ENCODE measurements around the gene IGF2BP2.

DNA sequence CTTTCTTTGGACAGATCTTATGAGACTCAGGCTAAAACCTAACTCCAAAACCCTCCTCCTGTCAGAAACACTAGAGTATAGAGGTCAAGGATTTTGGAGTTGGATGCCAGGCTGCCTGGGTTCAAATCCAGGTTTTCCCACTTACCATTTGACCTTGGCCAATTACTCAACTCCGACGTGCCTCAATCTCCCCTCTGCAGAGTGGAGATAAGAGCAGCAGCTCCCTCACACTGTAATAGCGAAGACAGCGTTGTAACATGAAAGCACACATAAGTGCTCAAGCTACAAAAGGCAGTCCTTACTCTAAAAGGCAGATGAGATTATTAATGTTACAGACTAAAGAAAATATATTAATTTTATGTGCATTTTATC is 90.1 kb downstream of the IGF2BP2 start:
- TF ChIP-seq, protein P1, sequence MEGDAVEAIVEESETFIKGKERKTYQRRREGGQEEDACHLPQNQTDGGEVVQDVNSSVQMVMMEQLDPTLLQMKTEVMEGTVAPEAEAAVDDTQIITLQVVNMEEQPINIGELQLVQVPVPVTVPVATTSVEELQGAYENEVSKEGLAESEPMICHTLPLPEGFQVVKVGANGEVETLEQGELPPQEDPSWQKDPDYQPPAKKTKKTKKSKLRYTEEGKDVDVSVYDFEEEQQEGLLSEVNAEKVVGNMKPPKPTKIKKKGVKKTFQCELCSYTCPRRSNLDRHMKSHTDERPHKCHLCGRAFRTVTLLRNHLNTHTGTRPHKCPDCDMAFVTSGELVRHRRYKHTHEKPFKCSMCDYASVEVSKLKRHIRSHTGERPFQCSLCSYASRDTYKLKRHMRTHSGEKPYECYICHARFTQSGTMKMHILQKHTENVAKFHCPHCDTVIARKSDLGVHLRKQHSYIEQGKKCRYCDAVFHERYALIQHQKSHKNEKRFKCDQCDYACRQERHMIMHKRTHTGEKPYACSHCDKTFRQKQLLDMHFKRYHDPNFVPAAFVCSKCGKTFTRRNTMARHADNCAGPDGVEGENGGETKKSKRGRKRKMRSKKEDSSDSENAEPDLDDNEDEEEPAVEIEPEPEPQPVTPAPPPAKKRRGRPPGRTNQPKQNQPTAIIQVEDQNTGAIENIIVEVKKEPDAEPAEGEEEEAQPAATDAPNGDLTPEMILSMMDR (IDR thresholded peaks at IDR 0.05) = no peak
- no peak for TF ChIP-seq TEAD4 (CRISPR knock-in tag; IDR thresholded peaks at IDR 0.05)
- TF ChIP-seq ZNF121 (CRISPR knock-in tag; IDR thresholded peaks at IDR 0.05) = no peak
- no peak for TF ChIP-seq FOXP1 (CRISPR knock-in tag; IDR thresholded peaks at IDR 0.05; ENCODE audit: borderline replicate concordance)
- TF ChIP-seq, protein P2, sequence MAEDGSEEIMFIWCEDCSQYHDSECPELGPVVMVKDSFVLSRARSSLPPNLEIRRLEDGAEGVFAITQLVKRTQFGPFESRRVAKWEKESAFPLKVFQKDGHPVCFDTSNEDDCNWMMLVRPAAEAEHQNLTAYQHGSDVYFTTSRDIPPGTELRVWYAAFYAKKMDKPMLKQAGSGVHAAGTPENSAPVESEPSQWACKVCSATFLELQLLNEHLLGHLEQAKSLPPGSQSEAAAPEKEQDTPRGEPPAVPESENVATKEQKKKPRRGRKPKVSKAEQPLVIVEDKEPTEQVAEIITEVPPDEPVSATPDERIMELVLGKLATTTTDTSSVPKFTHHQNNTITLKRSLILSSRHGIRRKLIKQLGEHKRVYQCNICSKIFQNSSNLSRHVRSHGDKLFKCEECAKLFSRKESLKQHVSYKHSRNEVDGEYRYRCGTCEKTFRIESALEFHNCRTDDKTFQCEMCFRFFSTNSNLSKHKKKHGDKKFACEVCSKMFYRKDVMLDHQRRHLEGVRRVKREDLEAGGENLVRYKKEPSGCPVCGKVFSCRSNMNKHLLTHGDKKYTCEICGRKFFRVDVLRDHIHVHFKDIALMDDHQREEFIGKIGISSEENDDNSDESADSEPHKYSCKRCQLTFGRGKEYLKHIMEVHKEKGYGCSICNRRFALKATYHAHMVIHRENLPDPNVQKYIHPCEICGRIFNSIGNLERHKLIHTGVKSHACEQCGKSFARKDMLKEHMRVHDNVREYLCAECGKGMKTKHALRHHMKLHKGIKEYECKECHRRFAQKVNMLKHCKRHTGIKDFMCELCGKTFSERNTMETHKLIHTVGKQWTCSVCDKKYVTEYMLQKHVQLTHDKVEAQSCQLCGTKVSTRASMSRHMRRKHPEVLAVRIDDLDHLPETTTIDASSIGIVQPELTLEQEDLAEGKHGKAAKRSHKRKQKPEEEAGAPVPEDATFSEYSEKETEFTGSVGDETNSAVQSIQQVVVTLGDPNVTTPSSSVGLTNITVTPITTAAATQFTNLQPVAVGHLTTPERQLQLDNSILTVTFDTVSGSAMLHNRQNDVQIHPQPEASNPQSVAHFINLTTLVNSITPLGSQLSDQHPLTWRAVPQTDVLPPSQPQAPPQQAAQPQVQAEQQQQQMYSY (CRISPR knock-in tag; IDR thresholded peaks at IDR 0.05) = peak; percentile 78
- TF ChIP-seq, protein P3, sequence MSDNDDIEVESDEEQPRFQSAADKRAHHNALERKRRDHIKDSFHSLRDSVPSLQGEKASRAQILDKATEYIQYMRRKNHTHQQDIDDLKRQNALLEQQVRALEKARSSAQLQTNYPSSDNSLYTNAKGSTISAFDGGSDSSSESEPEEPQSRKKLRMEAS (CRISPR knock-in tag; IDR thresholded peaks at IDR 0.05) = no peak
- no peak for TF ChIP-seq NR3C1 (CRISPR knock-in tag; conservative IDR thresholded peaks at IDR 0.05; ENCODE audit: low read depth)
- TF ChIP-seq, protein P4, sequence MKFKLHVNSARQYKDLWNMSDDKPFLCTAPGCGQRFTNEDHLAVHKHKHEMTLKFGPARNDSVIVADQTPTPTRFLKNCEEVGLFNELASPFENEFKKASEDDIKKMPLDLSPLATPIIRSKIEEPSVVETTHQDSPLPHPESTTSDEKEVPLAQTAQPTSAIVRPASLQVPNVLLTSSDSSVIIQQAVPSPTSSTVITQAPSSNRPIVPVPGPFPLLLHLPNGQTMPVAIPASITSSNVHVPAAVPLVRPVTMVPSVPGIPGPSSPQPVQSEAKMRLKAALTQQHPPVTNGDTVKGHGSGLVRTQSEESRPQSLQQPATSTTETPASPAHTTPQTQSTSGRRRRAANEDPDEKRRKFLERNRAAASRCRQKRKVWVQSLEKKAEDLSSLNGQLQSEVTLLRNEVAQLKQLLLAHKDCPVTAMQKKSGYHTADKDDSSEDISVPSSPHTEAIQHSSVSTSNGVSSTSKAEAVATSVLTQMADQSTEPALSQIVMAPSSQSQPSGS (CRISPR knock-in tag; IDR thresholded peaks at IDR 0.05; ENCODE audit: borderline replicate concordance, low read depth) = no peak
- TF ChIP-seq, protein P5, sequence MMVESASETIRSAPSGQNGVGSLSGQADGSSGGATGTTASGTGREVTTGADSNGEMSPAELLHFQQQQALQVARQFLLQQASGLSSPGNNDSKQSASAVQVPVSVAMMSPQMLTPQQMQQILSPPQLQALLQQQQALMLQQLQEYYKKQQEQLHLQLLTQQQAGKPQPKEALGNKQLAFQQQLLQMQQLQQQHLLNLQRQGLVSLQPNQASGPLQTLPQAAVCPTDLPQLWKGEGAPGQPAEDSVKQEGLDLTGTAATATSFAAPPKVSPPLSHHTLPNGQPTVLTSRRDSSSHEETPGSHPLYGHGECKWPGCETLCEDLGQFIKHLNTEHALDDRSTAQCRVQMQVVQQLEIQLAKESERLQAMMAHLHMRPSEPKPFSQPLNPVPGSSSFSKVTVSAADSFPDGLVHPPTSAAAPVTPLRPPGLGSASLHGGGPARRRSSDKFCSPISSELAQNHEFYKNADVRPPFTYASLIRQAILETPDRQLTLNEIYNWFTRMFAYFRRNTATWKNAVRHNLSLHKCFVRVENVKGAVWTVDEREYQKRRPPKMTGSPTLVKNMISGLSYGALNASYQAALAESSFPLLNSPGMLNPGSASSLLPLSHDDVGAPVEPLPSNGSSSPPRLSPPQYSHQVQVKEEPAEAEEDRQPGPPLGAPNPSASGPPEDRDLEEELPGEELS (CRISPR knock-in tag; IDR thresholded peaks at IDR 0.05) = no peak

Data from WTC11 (cell line).